ENCODE data around the gene ATAD5. TPM values are rescaled to one million over a fixed set of nuclear protein-coding genes. Genes with fewer than 3 reads are reported as not detected.
A peak's percentile ranks its signal among the peaks of the same experiment; 100 is the strongest.

Gene ATAD5
- polyA plus RNA-seq, 1 of the 3 experiments (the other 2 are of a cell fraction), result 0.66 TPM

GRCh38 chr17:30921544-30922196 lies 89.9 kb downstream of the ATAD5 start, which contains the start of gene ADAP2:
TSS of gene ADAP2 (plus strand) at chr17:30921945. CDS start at chr17:30922015, 70 bp downstream.
- Histone ChIP-seq H3K36me3 (replicated peaks in 1 of 2; ENCODE audit: control insufficient read depth in 1 of 2, insufficient read depth in 2 of 2, low read length in 1 of 2) (no peaks in the 10 kb centered on the region), H3K4me1 (ENCODE audit: control insufficient read depth in 1 of 2, insufficient read depth in 2 of 2, low read depth in 1 of 2, low read length in 1 of 2) (peaks cover 0 to 5% of the 10 kb centered on the region in 2 experiments; a peak in 1 of 4 replicates), H4K20me1 (ENCODE audit: insufficient read depth) (no peaks in the 10 kb centered on the region), H3K9ac (no peak within 1 kb of the TSS), H3K4me2 (peak within 1 kb of the TSS; percentile 71), H3K9me3 (no peaks in the 10 kb centered on the region), H3K27me3 (ENCODE audit: insufficient read depth) (peaks cover 38% of the 10 kb centered on the region), H3K9me2 (no peaks in the 10 kb centered on the region), H3K27ac (ENCODE audit: low read depth in 2 of 2, low read length in 1 of 2) (no peak within 1 kb of the TSS), H3F3A (replicated peaks; ENCODE audit: insufficient read depth) (peaks cover 3% of the 10 kb centered on the region), H3K4me3 (ENCODE audit: low read depth in 2 of 2, low read length in 1 of 2) (peak within 1 kb of the TSS; percentile 39 to 46; a peak in 3 of 4 replicates), H2AFZ (ENCODE audit: low read depth) (0 out of 2 replicates have a peak within 1 kb of the TSS, but pooled peaks have one; percentile 11), H3K79me2 (ENCODE audit: insufficient read depth) (no peaks in the 10 kb centered on the region)
- POLR2A ChIA-PET, result no interaction called here
- CTCF ChIA-PET, result interaction anchor here (0.6 to 2.1 kb wide), 2 partner anchors 294 to 295 kb away, joined by 3 to 4 read pairs; no protein-coding TSS in a partner anchor
- peak; percentile 69 for DNase-seq
- TF ChIP-seq, protein P1, sequence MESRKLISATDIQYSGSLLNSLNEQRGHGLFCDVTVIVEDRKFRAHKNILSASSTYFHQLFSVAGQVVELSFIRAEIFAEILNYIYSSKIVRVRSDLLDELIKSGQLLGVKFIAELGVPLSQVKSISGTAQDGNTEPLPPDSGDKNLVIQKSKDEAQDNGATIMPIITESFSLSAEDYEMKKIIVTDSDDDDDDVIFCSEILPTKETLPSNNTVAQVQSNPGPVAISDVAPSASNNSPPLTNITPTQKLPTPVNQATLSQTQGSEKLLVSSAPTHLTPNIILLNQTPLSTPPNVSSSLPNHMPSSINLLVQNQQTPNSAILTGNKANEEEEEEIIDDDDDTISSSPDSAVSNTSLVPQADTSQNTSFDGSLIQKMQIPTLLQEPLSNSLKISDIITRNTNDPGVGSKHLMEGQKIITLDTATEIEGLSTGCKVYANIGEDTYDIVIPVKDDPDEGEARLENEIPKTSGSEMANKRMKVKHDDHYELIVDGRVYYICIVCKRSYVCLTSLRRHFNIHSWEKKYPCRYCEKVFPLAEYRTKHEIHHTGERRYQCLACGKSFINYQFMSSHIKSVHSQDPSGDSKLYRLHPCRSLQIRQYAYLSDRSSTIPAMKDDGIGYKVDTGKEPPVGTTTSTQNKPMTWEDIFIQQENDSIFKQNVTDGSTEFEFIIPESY (IDR thresholded peaks at IDR 0.05; ENCODE audit: borderline replicate concordance, low read depth), result no peak
- TF ChIP-seq EZH2phosphoT487 (IDR thresholded peaks at IDR 0.05; ENCODE audit: borderline replicate concordance, low read depth), result peak; percentile 81; the same call in 1 of the 2 replicates
- 28% methylated on average over 21 of the region's 60 CpGs for WGBS (ENCODE audit: low lambda C conversion rate)

DNA sequence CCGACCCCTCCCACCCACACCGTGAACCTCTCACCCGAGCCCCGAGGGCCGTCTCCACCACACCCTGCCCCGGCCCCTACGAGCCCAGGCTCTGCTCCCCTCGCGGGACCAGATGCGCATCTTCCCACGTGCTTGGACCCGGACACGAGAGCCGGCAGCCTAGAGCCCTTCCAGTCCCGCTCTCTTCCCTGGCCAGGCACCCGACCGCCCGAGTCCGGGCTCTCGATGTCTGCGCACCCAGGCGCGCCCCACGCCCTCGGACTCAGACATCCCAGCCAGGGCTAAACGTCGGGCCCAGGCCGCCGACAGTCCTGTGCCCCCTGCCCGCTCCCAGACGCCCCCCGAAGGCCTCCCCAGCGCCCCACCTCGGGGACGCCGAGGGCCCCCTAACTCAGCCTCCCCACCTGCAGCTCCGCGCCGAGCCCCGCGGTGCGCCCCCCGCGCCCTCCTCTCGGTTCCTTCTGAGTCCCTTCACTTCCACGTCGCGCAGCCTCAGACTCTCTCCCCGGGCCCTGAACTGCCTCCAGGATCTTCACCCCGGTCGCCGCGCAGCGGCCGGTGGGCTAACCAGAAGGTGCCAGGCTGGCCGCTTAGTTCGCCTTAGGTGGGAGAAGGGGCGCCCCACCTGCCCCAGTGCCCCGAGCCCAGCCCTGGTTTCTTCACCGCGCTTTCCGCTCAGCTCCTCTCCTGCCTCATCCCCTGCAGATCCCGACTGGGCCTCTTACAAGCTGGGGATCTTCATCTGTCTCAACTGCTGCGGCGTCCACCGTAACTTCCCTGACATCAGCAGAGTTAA lies 90.7 kb downstream of the ATAD5 start:
- H3K4me3 ChIP-seq (ENCODE audit: low read depth in 2 of 2, low read length in 1 of 2), result peak overlapping the region; percentile 39 to 46; a peak in 3 of 4 replicates
- 17% methylated on average over 37 of the region's 66 CpGs for WGBS (ENCODE audit: low lambda C conversion rate)
- peaks cover 3% of the 10 kb centered on the region for H3F3A ChIP-seq (replicated peaks; ENCODE audit: insufficient read depth)
- no peak for TF ChIP-seq JUND (IDR thresholded peaks at IDR 0.05)
- no peak for TF ChIP-seq RAD21 (IDR thresholded peaks at IDR 0.05; ENCODE audit: low read length)
- TF ChIP-seq RCOR1 (IDR thresholded peaks at IDR 0.05; ENCODE audit: low read length), result no peak
- TF ChIP-seq, protein P2, sequence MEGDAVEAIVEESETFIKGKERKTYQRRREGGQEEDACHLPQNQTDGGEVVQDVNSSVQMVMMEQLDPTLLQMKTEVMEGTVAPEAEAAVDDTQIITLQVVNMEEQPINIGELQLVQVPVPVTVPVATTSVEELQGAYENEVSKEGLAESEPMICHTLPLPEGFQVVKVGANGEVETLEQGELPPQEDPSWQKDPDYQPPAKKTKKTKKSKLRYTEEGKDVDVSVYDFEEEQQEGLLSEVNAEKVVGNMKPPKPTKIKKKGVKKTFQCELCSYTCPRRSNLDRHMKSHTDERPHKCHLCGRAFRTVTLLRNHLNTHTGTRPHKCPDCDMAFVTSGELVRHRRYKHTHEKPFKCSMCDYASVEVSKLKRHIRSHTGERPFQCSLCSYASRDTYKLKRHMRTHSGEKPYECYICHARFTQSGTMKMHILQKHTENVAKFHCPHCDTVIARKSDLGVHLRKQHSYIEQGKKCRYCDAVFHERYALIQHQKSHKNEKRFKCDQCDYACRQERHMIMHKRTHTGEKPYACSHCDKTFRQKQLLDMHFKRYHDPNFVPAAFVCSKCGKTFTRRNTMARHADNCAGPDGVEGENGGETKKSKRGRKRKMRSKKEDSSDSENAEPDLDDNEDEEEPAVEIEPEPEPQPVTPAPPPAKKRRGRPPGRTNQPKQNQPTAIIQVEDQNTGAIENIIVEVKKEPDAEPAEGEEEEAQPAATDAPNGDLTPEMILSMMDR (IDR thresholded peaks at IDR 0.05), result no peak
- TF ChIP-seq, protein P3, sequence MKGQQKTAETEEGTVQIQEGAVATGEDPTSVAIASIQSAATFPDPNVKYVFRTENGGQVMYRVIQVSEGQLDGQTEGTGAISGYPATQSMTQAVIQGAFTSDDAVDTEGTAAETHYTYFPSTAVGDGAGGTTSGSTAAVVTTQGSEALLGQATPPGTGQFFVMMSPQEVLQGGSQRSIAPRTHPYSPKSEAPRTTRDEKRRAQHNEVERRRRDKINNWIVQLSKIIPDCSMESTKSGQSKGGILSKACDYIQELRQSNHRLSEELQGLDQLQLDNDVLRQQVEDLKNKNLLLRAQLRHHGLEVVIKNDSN (IDR thresholded peaks at IDR 0.05; ENCODE audit: borderline replicate concordance, low read depth), result no peak
- TF ChIP-seq EZH2phosphoT487 (IDR thresholded peaks at IDR 0.05; ENCODE audit: borderline replicate concordance, low read depth), result no peak; the same call in 1 of the 2 replicates
- no peak for TF ChIP-seq FOSL2 (IDR thresholded peaks at IDR 0.05; ENCODE audit: borderline replicate concordance, low read depth)
- TF ChIP-seq GATA2 (CRISPR knock-in tag; IDR thresholded peaks at IDR 0.05), result no peak
- TF ChIP-seq, protein P4, sequence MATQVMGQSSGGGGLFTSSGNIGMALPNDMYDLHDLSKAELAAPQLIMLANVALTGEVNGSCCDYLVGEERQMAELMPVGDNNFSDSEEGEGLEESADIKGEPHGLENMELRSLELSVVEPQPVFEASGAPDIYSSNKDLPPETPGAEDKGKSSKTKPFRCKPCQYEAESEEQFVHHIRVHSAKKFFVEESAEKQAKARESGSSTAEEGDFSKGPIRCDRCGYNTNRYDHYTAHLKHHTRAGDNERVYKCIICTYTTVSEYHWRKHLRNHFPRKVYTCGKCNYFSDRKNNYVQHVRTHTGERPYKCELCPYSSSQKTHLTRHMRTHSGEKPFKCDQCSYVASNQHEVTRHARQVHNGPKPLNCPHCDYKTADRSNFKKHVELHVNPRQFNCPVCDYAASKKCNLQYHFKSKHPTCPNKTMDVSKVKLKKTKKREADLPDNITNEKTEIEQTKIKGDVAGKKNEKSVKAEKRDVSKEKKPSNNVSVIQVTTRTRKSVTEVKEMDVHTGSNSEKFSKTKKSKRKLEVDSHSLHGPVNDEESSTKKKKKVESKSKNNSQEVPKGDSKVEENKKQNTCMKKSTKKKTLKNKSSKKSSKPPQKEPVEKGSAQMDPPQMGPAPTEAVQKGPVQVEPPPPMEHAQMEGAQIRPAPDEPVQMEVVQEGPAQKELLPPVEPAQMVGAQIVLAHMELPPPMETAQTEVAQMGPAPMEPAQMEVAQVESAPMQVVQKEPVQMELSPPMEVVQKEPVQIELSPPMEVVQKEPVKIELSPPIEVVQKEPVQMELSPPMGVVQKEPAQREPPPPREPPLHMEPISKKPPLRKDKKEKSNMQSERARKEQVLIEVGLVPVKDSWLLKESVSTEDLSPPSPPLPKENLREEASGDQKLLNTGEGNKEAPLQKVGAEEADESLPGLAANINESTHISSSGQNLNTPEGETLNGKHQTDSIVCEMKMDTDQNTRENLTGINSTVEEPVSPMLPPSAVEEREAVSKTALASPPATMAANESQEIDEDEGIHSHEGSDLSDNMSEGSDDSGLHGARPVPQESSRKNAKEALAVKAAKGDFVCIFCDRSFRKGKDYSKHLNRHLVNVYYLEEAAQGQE (IDR thresholded peaks at IDR 0.05; ENCODE audit: low read depth, low read length), result no peak
- no peak for TF ChIP-seq POLR2AphosphoS5 (IDR thresholded peaks at IDR 0.05; ENCODE audit: low read depth, low read length)
- no peak for TF ChIP-seq GABPA (IDR thresholded peaks at IDR 0.05; ENCODE audit: low read depth)
- no peaks in the 10 kb centered on the region for H3K36me3 ChIP-seq (replicated peaks in 1 of 2; ENCODE audit: control insufficient read depth in 1 of 2, insufficient read depth in 2 of 2, low read length in 1 of 2)
- H2AFZ ChIP-seq (ENCODE audit: low read depth), result 0 out of 2 replicates have a peak overlapping the region, but pooled peaks have one; percentile 11
- no peaks in the 10 kb centered on the region for H3K79me2 ChIP-seq (ENCODE audit: insufficient read depth)
- peak overlapping the region; percentile 71 for H3K4me2 ChIP-seq
- CTCF ChIA-PET, result interaction anchor here (2.1 kb wide), 1 partner anchor 293 kb away, joined by 4 read pairs; no protein-coding TSS in a partner anchor
- H4K20me1 ChIP-seq (ENCODE audit: insufficient read depth), result no peaks in the 10 kb centered on the region
- no peak overlapping the region for H3K9ac ChIP-seq
- peaks cover 38% of the 10 kb centered on the region for H3K27me3 ChIP-seq (ENCODE audit: insufficient read depth)
- H3K4me1 ChIP-seq (ENCODE audit: control insufficient read depth in 1 of 2, insufficient read depth in 2 of 2, low read depth in 1 of 2, low read length in 1 of 2), result peaks cover 0 to 5% of the 10 kb centered on the region in 2 experiments; a peak in 1 of 4 replicates
- H3K27ac ChIP-seq (ENCODE audit: low read depth in 2 of 2, low read length in 1 of 2), result no peak overlapping the region
- no peaks in the 10 kb centered on the region for H3K9me3 ChIP-seq
- DNase-seq, result peak; percentile 67
- H3K9me2 ChIP-seq, result no peaks in the 10 kb centered on the region
- POLR2A ChIA-PET, result interaction anchor here (1.0 kb wide), 1 partner anchor 16 kb away, joined by 3 read pairs; the partner anchor contains the start of gene TEFM

Measured in SK-N-SH (cell line).